ENCODE results near the gene FAM114A2. TPM values are rescaled to one million over a fixed set of nuclear protein-coding genes. Genes with fewer than 3 reads are reported as not detected.

FAM114A2 gene
- total RNA-seq, 1 experiment from 2014 or later = 12.8 TPM

DNA sequence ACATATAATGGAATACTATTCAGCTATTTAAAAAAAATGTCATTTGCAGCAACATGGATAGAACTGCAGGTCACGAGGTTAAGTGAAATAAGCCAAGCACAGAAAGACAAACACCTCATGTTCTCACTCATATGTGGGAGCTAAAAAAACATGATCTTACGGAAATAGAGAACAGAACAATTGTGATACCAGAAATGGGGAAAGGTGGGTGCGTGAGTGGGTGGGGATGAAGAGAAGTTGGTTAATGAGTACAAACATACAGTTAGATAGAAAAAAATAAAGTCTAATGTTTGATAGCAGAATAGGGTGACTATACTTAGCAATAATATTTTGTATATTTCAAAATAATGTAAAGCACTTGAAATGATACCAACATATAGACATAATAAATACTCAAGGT is 38.7 kb downstream of the FAM114A2 start:
- Histone ChIP-seq H3K27me3 (ENCODE audit: insufficient read depth, low read length) (no peaks in the 10 kb centered on the region), H3K79me1 (ENCODE audit: insufficient read depth, low read depth, low read length, poor library complexity, severe bottlenecking) (no peaks in the 10 kb centered on the region), H3K79me2 (ENCODE audit: insufficient read depth, low read length) (no peaks in the 10 kb centered on the region), H3K4ac (ENCODE audit: low read depth, low read length) (no peak overlapping the region), H3T11ph (ENCODE audit: low read length) (no peak overlapping the region), H3K23ac (ENCODE audit: insufficient read length, low read depth, low read length) (no peak overlapping the region), H2BK15ac (ENCODE audit: low read depth, low read length) (no peak overlapping the region), H2BK120ac (ENCODE audit: low read depth, low read length, poor library complexity, severe bottlenecking) (no peak overlapping the region), H2BK12ac (ENCODE audit: insufficient read length, low read depth, low read length) (no peak overlapping the region), H4K5ac (ENCODE audit: insufficient read length, low read depth, low read length) (no peak overlapping the region), H3K4me2 (ENCODE audit: insufficient read depth, insufficient read length, low read length) (no peak overlapping the region), H2AFZ (ENCODE audit: low read length) (no peak overlapping the region), H3K9me3 (ENCODE audit: control insufficient read depth, low read depth, low read length) (no peaks in the 10 kb centered on the region), H2BK20ac (ENCODE audit: low read depth, low read length, poor library complexity, severe bottlenecking) (no peak overlapping the region), H4K20me1 (ENCODE audit: control insufficient read depth, insufficient read depth, insufficient read length) (no peaks in the 10 kb centered on the region), H2BK5ac (ENCODE audit: insufficient read length, low read length) (no peak overlapping the region), H3K4me1 (ENCODE audit: insufficient read depth, low read length) (no peaks in the 10 kb centered on the region), H4K8ac (replicated peaks; ENCODE audit: insufficient read length, low read depth, low read length) (no peak overlapping the region), H3K56ac (ENCODE audit: insufficient read length, low read depth, low read length) (no peak overlapping the region), H3K18ac (ENCODE audit: insufficient read length, low read depth, low read length) (no peak overlapping the region), H3K14ac (ENCODE audit: insufficient read depth, low read length) (no peak overlapping the region), H3K27ac (ENCODE audit: insufficient read length, low read depth, low read length) (no peak overlapping the region), H3K9ac (ENCODE audit: extremely low read depth, insufficient read length, low read length) (no peak overlapping the region), H2AK5ac (ENCODE audit: insufficient read length, low read length) (no peak overlapping the region), H3K23me2 (ENCODE audit: insufficient read length, low read depth, low read length, poor library complexity, severe bottlenecking) (no peaks in the 10 kb centered on the region), H4K91ac (ENCODE audit: insufficient read length, low read depth, low read length) (no peak overlapping the region)
- Mint-ChIP-seq H3K27ac (no peak overlapping the region), H3K4me3 (no peak overlapping the region), H3K27me3 (ENCODE audit: low read depth) (no peaks in the 10 kb centered on the region), H3K4me1 (no peaks in the 10 kb centered on the region), H3K36me3 (ENCODE audit: insufficient read depth in 1 of 3, low read depth in 3 of 3) (peaks cover 0 to 3% (median 0%) of the 10 kb centered on the region in 3 experiments; a peak in 2 of 7 replicates), H3K9me3 (no peaks in the 10 kb centered on the region)
- no CpG with 5 or more reads among the region's 3 CpGs for WGBS (ENCODE audit: extremely low coverage, insufficient read length, low lambda C conversion rate)
- no peak for DNase-seq
- TF ChIP-seq, protein P1, sequence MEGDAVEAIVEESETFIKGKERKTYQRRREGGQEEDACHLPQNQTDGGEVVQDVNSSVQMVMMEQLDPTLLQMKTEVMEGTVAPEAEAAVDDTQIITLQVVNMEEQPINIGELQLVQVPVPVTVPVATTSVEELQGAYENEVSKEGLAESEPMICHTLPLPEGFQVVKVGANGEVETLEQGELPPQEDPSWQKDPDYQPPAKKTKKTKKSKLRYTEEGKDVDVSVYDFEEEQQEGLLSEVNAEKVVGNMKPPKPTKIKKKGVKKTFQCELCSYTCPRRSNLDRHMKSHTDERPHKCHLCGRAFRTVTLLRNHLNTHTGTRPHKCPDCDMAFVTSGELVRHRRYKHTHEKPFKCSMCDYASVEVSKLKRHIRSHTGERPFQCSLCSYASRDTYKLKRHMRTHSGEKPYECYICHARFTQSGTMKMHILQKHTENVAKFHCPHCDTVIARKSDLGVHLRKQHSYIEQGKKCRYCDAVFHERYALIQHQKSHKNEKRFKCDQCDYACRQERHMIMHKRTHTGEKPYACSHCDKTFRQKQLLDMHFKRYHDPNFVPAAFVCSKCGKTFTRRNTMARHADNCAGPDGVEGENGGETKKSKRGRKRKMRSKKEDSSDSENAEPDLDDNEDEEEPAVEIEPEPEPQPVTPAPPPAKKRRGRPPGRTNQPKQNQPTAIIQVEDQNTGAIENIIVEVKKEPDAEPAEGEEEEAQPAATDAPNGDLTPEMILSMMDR (conservative IDR thresholded peaks at IDR 0.05) = no peak

Data from H9 (cell line).